ENCODE data around the gene SEPTIN1.
"Not testable (repeated sequence)": the region's sequence is repeated elsewhere in the genome, so short reads cannot be mapped to it uniquely, and the experiment has no call there.

SEPTIN1 gene

GRCh38 chr16:30341971-30342370 lies 40.4 kb downstream of the SEPTIN1 start:
- not testable (repeated sequence) for DNase-seq (ENCODE audit: low spot score)

DNA sequence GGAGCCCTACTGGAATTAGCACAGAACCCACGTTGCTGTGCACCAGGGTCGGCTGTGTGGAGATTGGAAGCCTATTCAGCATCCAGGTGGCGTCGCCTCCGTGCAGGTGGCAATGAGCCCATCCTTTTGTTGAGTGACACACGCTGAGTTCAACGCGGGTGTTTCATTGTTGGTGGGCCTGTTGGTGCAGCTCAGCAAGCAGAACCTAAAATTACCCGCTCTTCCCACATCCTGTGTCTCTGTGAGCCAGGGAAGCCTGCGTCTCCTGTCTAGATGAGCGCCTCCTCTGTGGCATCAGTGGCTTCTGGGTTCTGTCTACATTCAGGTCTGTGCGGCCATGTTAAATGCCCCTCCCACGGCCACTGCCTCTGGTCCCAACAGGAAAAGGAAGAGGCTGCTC lies 41.7 kb downstream of the SEPTIN1 start:
- no peak for DNase-seq (ENCODE audit: low spot score)

- DNase-seq (ENCODE audit: low spot score) = not testable (repeated sequence)
Observed at GRCh38 chr16:30338715-30339114, 43.6 kb downstream of the SEPTIN1 start.

DNA sequence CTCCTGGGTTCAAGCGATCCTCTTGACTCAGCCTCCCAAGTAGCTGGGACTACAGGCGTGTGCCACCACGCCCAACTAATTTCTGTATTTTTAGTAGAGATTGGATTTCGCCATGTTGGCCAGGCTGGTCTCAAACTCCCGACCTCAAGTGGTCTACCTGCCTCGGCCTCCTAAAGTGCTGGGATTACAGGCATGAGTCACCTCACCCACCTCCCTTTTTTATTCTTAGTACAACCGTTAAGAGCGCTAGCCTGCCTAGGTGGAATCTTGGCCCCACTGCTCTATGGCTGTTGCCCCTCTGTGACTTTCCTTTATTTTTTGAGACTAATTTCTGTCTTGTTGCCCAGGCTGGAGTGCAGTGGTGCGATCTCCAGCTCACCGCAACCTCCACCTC lies 44.4 kb downstream of the SEPTIN1 start:
- DNase-seq (ENCODE audit: low spot score) = not testable (repeated sequence)

DNA sequence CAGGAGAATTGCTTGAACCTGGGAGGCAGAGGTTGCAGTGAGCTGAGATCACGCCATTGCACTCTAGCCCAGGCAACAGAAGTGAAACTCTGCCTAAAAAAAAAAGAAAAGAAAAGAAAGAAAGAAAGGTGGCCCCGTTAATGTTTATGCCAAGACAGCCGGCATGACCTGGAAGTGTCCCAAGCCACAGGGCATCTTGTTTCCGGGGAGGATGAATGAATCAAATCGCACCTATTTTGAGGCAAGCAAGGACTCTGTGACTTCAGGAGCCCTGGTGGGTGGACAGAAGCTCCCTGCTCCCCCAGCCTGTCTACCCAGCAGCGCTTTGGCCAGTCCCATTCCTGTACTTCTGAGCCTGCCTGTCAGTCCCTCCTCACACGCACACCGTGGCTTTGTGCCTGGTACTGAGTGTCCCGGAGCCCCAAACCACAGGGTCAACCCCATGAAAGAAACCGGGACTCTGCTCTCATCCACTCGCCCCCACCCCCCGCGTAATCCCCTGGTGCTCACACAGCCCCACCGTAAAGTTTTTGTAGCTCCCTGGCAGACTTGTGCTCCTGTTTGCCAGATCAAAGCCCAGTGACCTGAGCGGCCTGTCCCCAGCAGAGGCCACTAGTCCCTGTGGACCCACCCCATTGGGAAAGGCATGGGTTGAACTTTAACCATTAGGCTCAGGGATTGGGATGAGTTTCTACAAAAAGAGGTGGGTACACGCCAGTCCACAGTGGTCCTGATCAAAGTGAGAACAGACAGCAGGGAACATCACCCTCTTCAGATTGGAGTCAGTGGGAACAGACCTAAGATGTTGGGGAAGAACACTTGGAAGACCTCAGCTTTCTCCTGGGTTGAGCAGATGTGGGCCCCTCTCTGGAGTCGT lies 46.5 kb downstream of the SEPTIN1 start:
- no peak for DNase-seq (ENCODE audit: low spot score)

- peak; percentile 80 for DNase-seq (ENCODE audit: low spot score)
Observed at GRCh38 chr16:30335028-30335597, 47.2 kb downstream of the SEPTIN1 start.

DNA sequence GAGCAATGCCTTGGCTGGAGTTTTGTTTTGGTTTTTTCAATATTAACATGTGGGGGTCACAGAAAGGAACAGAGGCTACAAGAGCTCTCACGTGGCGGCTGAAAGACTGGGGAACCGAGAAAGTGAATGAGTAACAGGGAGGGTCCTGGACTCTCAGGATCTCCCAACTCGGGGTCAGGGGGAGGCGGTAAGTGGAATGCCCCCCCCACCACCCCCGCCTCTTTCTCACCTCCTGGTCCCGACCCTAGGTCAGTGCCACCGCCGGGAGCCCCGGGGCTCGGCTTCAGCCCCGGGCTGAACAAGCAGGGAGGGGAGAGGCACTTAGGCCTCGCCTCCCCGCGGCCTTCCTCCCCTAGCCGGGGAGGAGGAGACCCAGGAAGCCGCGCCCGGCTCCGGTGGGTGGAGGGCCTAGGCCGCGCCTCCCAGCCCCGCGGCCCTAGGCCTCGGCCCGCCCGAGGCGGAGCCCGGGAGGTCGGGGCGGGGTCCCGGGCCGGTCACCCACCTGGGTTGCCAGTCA lies 47.8 kb downstream of the SEPTIN1 start:
- DNase-seq (ENCODE audit: low spot score) = not testable (repeated sequence)
